Hematopoietic multipotent progenitor cell treated with erythropoietin and hydrocortisone succinate and interleukin-3 and kit ligand, for 8 days (in vitro differentiated cells): ENCODE results near the gene GOLGA8K.
"Not testable (repeated sequence)": the region's sequence is repeated elsewhere in the genome, so short reads cannot be mapped to it uniquely, and the experiment has no call there.

ENCODE experiments used
- DNase-seq: peaks from one replicate; pipeline ENCODE4 v3.0.0-alpha.2; 2015

Gene GOLGA8K, protein sequence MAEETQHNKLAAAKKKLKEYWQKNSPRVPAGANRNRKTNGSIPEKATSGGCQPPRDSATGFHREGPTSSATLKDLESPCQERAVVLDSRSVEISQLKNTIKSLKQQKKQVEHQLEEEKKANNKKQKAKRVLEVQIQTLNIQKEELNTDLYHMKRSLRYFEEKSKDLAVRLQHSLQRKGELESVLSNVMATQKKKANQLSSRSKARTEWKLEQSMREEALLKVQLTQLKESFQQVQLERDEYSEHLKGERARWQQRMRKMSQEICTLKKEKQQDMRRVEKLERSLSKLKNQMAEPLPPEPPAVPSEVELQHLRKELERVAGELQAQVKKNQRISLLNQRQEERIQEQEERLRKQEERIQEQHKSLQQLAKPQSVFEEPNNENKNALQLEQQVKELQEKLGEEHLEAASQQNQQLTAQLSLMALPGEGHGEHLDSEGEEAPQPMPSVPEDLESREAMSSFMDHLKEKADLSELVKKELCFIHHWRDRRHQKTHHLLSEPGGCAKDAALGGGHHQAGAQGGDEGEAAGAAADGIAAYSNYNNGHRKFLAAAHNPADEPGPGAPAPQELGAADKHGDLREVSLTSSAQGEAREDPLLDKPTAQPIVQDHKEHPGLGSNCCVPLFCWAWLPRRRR

DNA sequence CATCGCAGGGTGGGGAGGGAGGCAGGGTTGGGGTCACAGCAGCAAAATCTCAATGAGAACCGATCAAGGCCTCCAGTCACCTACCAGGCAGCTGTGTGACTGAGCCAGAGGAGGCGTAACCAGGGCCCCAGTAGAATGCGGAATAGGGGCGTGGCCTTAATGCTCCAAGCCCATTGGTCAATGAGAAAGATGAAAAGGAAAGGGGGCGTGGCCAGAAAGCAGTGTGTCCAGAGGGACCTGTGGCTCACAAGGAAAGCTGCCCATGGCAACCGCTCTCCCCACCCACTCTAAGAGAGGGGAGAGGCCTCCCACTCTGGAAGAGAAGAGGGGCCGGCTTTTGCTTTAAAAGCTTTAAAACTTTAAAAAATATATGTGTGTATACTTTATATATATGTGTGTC, at the start of gene GOLGA8K:
GOLGA8K (minus strand) TSS at position 101 of the 400 bp plus-strand sequence; CDS start at position 3, 98 bp downstream.
- not testable (repeated sequence) for DNase-seq

DNA sequence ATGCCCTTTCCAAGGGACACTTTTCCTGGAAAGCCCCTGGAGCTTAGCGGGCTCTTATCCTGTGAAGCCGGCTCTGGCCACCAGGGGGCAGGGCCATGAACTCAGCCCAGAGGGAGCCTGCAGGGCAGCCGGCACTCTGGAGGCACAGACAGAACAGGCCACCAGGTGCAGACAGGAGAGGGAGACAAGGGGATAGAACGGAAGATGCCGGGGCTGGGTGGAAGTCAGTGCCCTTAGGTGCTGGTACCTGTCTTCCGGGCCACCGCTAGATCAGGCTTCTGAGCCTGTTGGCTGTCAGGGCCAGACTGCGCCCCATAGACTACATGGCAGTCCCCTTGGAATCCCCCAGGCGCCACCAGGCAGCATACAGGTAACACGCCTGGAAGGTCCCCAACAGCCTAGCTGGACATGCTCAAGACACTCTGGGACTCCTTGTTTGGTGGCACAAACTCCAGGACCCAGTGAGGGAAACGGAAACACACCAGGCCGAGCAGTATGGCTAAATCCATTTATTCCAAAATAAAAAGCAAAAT, 37.4 kb upstream of the GOLGA8K start:
- not testable (repeated sequence) for DNase-seq

DNA sequence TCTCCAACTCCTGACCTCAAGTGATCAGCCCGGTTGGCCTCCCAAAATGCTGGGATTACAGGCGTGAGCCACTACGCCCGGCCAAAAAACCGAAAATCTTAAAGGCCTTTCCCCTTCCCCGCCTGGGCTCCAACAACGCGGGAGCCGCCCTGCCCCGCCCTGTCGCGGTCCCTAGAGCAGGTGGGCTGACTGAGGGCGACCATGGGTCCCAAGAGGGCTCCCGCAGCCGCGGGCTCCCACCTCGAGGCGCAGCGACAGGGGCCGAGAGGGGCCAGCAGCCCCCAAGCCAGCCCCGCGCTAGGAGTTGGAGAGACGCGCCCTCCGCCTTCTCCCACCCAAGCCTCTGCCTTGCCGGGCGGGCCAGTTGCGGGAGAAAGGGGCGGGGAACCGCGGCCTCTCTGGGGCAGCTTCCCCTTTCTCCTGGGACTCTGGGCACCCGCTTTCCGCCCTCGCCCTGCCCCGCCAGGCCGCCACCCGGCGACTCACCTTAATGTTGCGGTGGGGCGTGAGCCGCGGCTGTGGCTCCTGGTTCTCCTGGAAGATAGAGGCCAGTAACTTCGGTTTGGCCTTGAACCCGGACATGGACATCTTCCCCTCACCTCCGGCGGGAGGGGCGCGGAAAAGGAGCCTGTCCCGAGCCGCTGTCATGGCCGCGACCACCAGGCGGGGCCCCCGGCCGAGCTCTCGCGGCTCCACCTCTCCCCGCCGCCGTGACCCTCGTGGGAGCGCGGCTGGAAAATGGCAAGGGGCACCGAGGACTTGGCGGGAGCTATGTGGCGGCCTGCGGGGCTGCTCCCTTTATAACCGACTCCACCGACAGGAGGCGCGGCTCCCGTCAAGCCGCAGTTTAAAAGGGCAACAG, 31.2 kb upstream of the GOLGA8K start:
- not testable (repeated sequence) for DNase-seq

DNA sequence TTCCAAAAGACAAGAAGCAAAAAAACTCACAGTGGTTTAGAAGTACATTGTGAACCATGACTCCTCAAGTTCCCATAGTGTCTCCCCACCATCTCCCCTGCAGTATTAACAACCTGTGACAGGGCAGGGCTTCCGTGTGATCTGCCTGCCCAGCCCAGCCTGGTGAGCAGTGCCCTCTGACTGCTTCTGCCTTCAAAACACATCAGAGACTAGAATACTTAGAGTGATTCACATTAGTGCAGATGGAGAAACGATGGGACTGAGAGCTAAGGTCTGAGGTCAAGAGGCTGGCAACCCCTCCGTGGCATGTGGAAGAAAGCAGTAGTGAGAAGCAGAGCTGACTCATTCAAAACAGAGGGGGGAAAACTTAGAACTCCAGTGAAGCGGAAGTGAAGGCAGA, 24.5 kb upstream of the GOLGA8K start:
- DNase-seq, result not testable (repeated sequence)

DNA sequence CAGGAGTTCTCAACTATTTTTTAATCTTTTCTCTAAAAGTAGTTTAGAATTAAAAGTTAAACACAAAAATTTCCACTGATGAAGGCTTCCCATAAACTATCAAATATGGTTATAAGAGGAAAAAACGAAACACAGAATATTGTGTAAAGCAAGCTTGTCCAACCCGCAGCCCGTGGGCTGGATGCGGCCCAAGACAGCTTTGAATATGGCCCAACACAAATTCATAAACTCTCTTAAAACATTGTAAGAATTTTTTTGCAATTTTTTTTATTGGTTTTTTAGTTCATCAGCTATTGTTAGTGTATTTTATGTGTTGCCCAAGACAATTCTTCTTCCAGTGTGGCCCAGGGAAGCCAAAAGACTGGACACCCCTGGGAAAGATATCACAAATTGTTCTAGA, 23.4 kb upstream of the GOLGA8K start:
- not testable (repeated sequence) for DNase-seq

DNA sequence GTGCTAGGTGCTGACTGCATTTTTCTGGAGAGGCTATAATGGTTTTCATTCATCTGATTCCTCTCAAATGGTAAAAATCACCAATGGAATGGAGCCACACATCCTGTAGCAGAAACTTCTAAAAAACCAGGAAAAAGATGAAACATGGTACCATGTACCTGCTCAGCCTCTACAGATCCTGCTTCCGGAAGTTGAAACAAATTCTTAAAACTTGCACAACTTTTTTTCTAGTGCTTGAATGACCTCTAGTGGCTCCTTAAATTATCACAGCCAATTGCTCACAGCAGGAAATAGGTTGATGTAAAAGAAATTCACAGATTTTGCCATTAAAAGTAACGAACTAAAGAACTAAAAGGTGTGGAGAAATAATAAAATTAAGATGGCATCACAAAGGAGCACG, 4.8 kb upstream of the GOLGA8K start:
- DNase-seq, result not testable (repeated sequence)

DNA sequence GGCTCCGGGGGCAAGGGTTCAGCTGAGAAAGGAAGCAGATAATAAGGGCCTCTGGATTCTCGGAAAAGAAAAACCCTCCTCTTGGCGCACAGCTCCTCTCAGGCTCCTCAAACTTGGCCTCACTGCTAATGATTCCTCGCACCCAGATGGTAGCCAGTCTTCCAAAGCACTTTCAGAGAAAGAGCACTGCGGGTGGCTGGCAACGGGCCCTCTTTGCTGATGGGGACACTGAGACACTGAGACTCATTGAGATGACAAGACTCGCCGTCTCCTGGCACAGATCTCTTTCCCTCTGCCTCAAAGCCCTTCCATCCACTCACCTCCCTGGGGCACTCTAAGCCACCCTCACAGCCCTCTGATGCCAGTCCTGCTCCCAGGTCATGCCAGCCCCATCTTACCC, 6.6 kb downstream of the GOLGA8K start:
- DNase-seq, result not testable (repeated sequence)

DNA sequence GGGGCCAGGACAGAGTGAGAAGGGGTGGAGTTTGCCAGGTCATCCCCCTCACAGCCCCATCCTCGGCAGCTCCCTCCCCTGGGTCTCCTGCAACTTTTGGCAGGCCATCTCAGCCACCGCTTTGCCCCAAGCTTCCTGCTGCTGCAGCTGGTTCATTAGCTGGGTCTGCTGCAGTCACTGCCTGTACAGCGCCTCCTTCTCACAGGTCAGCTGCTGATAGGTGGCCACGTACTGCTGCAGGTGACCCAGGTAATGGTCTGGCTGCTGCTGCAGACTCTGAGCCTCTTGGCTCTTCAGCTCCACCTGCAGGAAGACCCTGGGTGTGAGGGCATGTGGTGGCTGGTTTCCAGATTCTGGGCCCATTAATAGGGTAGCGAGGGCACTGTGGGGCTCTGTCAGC, 8.3 kb downstream of the GOLGA8K start:
- not testable (repeated sequence) for DNase-seq

DNA sequence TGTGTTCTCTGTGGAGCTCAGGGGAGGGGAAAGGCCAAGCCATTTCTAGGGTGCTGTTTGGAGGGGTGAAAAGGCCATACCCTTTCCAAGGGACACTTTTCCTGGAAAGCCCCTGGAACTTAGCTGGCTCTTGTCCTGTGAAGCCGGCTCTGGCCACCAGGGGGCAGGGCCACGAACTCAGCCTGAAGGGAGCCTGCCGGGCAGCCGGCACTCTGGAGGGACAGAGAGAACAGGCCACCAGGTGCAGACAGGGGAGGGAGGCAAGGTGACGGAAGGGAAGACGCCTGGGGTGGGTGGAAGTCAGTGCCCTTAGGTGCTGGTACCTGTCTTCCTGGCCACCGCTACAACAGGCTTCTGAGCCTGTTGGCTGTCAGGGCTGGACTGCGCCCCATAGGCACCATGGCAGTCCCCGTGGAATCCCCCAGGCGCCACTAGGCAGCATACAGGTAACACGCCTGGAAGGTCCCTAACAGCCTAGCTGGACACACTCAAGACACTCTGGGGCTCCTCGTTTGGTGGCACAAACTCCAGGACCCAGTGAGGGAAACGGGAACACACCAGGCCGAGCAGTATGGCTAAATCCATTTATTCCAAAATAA, 14.9 kb downstream of the GOLGA8K start:
- DNase-seq, result not testable (repeated sequence)

DNA sequence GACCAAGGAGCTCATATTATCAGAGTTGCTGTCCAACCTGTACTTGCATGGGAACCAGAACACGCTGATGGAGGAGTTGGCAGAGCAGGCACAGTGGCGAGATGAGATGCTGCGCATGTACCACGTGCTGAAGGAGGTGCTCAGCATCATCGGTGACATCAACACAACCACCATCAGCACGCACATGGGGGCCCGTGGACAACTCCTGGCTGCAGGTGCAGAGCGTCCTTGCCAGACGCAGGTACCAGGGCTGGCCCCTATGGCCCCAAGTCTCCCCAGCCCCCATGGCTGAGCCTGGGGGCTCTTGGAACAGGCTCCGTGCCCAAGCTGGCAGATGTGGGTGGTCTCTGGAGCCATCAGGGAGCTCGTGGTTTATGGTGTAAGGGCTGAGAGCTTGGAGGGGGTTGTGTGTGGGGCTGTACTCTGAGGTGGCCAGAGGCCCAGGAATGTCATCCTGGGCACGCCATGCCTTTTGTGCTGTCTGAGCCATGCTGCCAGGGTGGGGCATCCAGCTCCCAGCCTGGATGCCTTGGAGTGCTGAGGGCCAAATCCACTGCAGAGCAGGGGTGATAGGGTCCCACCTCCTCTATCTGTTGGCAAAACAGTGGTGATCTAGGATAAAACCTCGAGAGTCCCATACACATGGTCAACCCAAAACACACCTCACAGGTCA, 17.1 kb downstream of the GOLGA8K start:
- not testable (repeated sequence) for DNase-seq

DNA sequence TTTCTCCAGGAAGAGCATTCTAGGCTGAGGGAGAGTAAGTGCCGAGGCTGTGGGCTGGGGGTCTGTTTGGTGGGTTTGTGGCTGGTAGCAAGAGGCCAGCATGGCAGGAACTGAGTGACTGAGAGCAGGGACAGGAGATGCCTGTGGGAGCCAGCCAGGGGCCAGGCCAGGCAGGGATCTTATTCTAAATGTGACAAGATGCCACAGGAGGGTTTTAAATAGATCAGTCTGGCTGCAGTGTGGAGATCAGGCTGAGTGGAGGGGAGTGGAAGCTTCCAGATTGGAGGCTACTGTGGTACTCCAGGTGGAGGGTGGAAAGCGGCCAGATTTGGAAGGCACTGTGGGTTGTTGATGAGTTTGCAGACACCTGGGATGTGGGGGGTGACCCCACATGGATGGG, 28.9 kb downstream of the GOLGA8K start:
- not testable (repeated sequence) for DNase-seq

DNA sequence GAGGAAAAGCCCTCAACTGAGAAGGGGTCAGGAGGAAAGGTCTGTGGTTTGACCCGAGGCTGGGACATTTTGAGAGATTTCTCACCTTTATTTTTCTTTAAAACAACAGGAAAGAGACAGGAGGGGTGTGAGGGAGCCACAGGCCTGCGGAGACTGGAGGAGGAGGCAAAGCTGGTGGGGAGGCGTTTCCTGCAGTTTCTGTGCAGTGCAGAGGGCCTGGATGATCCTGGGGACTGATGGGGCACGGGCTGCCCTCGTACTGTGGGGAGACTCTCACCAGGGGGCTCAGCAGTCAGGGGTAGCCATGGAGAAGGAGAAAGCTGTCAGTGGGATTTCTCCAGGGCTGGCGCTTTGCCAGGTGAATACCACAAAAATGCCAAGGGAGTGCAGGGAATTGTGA, 29.4 kb downstream of the GOLGA8K start:
- not testable (repeated sequence) for DNase-seq

DNA sequence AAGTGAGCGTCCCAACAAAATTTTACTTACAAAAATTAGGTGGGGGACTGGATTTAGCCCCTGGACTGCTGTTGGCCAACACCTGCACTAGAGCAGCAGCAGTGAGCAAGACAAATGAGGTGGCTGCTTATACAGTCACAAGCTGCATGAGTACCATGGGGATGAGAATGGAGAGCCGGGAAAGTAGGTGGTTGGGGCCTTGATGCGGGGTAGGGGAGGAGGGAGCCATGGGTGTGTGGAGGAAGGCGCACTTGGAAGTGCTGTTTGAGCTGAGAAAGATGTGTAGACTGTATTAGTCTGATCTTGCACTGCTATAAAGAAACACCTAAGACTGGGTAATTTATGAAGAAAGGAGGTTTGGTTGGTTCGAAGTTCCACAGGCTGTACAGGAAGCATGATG, 31.0 kb downstream of the GOLGA8K start:
- not testable (repeated sequence) for DNase-seq

DNA sequence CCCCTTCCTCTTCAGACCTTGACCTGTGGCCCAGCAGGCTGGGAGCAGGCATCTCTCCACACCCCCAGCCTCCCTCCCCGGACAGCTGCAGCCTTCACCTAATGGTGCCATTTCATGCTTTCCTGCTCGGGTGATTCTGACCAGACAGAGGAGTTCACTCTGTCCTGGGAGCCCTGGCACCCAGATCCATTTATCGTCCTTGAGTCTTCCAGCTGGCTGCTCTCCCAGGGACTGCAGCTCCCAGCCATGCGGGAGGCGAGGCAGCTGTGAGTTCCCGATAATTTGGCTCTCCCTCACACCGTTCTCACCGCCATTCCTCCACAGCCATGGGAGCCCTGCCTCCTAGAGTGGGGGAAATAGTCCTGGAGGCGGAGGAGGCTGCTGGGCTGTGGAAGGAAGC, 32.6 kb downstream of the GOLGA8K start:
- DNase-seq, result not testable (repeated sequence)

DNA sequence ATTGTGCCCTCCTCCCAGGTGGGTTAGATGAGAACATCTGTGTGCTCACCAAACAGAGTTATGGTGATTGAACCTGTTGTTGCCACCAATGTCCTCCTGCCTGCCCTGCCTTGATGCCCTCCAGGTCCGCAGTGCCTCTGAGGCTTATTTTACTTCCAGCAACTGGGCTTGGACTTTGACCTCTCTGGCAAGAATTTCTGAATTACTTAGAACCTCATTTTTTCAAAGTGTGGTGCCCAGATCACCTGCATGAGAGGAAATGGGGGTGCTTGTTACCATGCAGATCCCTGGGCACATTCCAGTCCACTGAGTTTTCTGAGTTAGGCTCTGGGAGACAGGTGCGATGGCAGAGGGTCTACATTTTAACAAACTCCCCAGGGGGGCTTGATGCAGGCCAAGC, 33.0 kb downstream of the GOLGA8K start:
- DNase-seq, result not testable (repeated sequence)

DNA sequence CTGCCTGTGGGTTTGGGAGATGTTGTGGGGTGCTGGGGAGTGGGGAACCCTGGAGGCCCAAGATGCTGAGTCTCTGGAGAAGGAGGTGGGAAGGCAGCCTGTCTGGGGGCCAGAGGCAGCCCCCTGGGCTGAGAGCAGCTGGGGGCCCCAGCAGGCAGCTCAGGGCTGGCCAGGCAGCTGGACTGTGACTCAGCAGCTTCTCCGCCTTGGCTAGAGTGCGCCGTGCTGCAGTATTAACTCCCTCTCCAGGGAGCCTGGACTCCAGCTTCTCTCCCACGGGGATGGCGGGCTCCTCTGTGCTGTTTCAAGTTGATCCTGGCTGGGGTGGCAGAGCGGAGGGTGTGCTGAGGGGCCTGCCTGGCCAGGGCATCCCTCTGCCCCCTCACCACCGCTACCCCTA, 36.6 kb downstream of the GOLGA8K start:
- not testable (repeated sequence) for DNase-seq

DNA sequence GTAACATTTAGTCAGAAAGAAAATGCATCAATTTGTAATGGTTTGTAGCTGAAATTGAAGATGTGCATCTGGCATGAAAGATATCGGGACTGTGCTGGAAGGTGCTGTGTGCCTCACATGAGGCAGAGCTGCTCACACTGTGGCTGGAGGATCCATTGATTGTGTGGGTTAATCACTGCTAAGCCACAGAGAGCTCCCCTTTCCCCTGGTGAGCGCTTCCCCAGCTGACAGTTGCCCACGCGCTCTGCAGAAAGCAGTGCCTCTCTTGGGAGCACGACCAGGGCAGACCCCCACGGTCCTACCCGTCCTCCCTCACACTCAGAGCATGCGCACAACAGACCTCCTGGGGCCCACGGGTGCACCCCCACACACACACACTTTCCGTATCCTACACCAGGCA, 37.1 kb downstream of the GOLGA8K start:
- not testable (repeated sequence) for DNase-seq

DNA sequence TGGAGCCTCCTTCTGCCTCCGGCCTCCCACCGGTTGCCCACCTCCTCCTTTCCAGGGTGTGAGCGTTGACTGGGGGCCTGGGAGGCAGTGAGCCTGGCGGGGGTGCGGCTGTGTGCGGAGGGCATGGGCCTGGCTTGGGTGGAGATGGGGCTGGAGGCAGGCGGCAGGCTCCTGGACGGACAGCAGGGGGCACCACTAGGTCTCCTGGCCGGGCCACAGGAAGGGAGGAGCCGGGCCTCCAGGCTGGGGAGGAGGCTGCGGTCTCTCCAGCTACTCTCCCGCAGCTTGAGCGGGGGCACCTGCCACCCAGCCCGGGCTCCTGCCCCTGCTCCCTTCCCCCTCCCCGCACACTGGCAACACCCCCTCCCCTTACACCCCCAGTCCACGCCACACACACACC, 38.1 kb downstream of the GOLGA8K start:
- not testable (repeated sequence) for DNase-seq

DNA sequence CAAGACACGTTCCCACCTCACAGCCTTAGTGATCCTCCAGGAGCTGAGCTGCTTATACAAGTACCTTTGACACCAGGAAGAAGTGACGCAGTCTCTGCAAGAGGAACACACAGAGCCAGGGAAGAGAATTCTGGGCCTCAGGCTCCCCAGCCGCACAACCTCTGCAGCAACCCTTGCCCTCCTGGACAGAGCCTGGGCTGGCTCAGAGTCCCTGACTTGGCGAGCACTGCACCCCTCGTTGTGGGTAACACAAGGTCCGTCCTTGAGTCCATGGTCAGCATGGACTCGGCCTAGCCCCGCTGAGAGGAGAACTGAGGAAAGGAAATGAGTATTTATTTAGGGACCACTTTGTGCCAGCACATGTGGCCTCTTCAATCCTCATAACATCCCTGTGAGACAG, 39.6 kb downstream of the GOLGA8K start:
- not testable (repeated sequence) for DNase-seq

DNA sequence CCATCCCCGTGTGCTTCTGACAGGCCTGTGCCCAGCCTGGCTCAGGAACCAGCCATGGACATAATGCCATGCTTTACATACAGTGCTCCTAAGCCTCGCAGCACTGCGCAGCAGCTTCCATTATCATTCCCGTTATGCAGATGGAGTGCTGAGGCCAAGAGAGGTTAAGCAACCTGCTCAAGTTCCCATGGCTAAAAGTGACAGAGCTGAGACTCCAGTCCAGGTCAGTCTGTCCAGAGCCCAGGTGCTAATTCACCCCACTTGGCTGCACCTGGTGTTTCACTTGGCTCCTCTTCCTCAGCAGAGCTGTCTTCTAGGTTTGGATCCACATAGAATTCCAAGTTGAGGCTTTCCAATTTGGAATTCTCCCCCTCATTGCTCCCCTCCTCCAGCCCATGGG, 41.4 kb downstream of the GOLGA8K start:
- not testable (repeated sequence) for DNase-seq

DNA sequence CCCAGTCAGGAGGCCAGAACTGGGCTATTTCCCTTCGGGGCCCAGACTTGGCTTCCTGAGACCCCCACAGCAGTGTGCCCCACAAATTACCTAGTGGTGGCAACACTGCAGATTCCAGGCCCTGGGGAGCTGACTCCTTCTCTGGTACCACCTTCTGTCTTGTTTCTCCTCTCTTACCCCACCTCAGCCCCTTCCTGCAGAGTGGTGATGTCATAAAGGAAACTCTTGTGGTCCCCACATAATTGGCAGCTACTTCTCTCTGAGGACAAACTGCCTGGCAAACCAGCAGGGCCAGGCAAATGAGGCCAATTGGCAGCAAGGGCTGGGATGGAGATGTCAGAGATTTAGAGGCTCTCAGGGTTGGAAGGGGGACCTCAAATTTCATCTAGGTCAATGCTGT, 44.6 kb downstream of the GOLGA8K start:
- not testable (repeated sequence) for DNase-seq

DNA sequence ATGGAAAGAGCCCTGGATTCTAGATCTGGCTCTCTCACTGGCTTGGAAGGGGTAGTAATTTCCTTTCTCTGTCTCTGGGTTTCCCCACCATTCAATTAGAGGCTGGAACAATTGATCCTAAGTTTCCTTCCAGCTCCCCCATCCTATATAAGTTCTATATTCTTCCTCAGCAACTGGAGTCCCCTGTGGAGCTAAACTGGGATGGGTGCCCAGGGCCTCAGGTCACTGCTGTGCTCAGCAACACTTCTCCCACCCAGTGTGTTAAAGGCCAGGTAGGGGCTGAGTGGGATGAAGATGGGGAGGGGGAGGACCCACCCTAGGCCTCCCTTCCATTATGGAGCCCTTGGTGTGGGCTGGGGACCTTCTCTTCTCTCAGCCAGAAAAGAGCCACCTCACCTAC, 46.2 kb downstream of the GOLGA8K start:
- DNase-seq, result not testable (repeated sequence)
